ENCODE results near the gene EPN3.

- TF ChIP-seq POLR2AphosphoS5 (IDR thresholded peaks at IDR 0.05) (no peak), CTCF (IDR thresholded peaks at IDR 0.05) (no peak)
Measured at GRCh38 chr17:50522766-50523165, 9.8 kb upstream of the EPN3 start.
